HEK293 (cell line): ENCODE data around the gene GPT2.

ENCODE experiments used
- CTCF ChIA-PET: fragments of 350-600 bp; formaldehyde crosslinking; extraction: SDS; loops from one replicate; lab custom pipeline; 2021; ENCODE audit warnings: antibody characterized with exemption; lab: Yijun Ruan, JAX
- POLR2A ChIA-PET: fragments of 300-600 bp; formaldehyde crosslinking; extraction: SDS; loops from one replicate; lab custom pipeline; 2020; ENCODE audit warnings: antibody characterized with exemption, inconsistent platforms; lab: Yijun Ruan, JAX
- H3K27ac ChIP-seq: fragments of 200-500 bp; sonication (Bioruptor generic); 2 replicates; pipeline ENCODE4 v1.5.1; 2014; ENCODE audit warnings: low read depth, low read length, control low read depth, inconsistent platforms; ENCODE audit errors: extremely low read depth
- H3K36me3 ChIP-seq, 2 experiments: fragments of 200-500 bp in 1 of 2; sonication (Bioruptor generic) in 1 of 2; 1 replicate in 1 of 2; 2 replicates in 1 of 2; pipeline ENCODE4 v1.5.1; 2014 to 2017; ENCODE audit warnings: inconsistent platforms in 2 of 2, low read length in 2 of 2; ENCODE audit not compliant: control insufficient read depth in 2 of 2, insufficient read depth in 1 of 2
- H3K4me1 ChIP-seq: fragments of 200-500 bp; sonication (Bioruptor generic); 2 replicates; pipeline ENCODE4 v1.5.1; 2014; ENCODE audit warnings: mild to moderate bottlenecking, low read length, inconsistent platforms; ENCODE audit not compliant: control insufficient read depth, insufficient read depth
- H3K4me3 ChIP-seq: 2 replicates; pipeline ENCODE4 v1.5.1; 2011; ENCODE audit warnings: low read depth, mild to moderate bottlenecking, control low read depth, low read length, moderate library complexity
- H3K9me3 ChIP-seq: fragments of 200-500 bp; sonication (Bioruptor generic); 2 replicates; pipeline ENCODE4 v1.5.1; 2014; ENCODE audit warnings: low read depth, low read length, inconsistent platforms; ENCODE audit not compliant: control insufficient read depth, insufficient read depth
- GLI2 ChIP-seq: fragments of 450-650 bp; formaldehyde crosslinking; IDR thresholded peaks from 2 replicates; pipeline ENCODE4; 2017; ENCODE audit warnings: missing biosample characterization, missing genetic modification characterization, low read depth, borderline replicate concordance
- GLI4 ChIP-seq: fragments of 450-650 bp; formaldehyde crosslinking; IDR thresholded peaks from 2 replicates; pipeline ENCODE4 v1.5.1; 2016; ENCODE audit warnings: missing biosample characterization, missing genetic modification characterization
- GLIS2 ChIP-seq: fragments of 450-650 bp; formaldehyde crosslinking; IDR thresholded peaks from 2 replicates; pipeline ENCODE4 v1.5.1; 2016; ENCODE audit warnings: missing biosample characterization, missing genetic modification characterization
- HOXA7 ChIP-seq: sonication (generic); formaldehyde crosslinking; IDR thresholded peaks from 2 replicates; pipeline ENCODE4 v1.8.1; 2022; ENCODE audit warnings: missing genetic modification reagents, borderline replicate concordance
- KLF9 ChIP-seq: fragments of 450-650 bp; formaldehyde crosslinking; IDR thresholded peaks from 2 replicates; pipeline ENCODE4 v1.5.1; 2016; ENCODE audit warnings: missing biosample characterization, missing genetic modification characterization, low read depth
- OVOL3 ChIP-seq: fragments of 450-650 bp; formaldehyde crosslinking; IDR thresholded peaks from 2 replicates; pipeline ENCODE4 v1.5.1; 2016; ENCODE audit warnings: missing biosample characterization, missing genetic modification characterization
- PATZ1 ChIP-seq: fragments of 450-650 bp; formaldehyde crosslinking; IDR thresholded peaks from 2 replicates; pipeline ENCODE4 v1.5.1; 2016; ENCODE audit warnings: missing biosample characterization, missing genetic modification characterization
- SP2 ChIP-seq: fragments of 450-650 bp; formaldehyde crosslinking; IDR thresholded peaks from 2 replicates; pipeline ENCODE4 v1.5.1; 2016; ENCODE audit warnings: missing biosample characterization, missing genetic modification characterization
- WT1 ChIP-seq: fragments of 450-650 bp; formaldehyde crosslinking; IDR thresholded peaks from 2 replicates; pipeline ENCODE4 v1.5.1; 2016; ENCODE audit warnings: missing biosample characterization, missing genetic modification characterization
- YY2 ChIP-seq: fragments of 450-650 bp; formaldehyde crosslinking; IDR thresholded peaks from 2 replicates; pipeline ENCODE4 v1.5.1; 2016; ENCODE audit warnings: missing biosample characterization, missing genetic modification characterization
- ZBTB1 ChIP-seq: fragments of 450-650 bp; formaldehyde crosslinking; IDR thresholded peaks from 2 replicates; pipeline ENCODE4 v1.5.1; 2016; ENCODE audit warnings: missing biosample characterization, missing genetic modification characterization
- ZNF157 ChIP-seq: fragments of 450-650 bp; formaldehyde crosslinking; IDR thresholded peaks from 2 replicates; pipeline ENCODE4 v1.5.1; 2016; ENCODE audit warnings: missing biosample characterization, missing genetic modification characterization
- ZNF174 ChIP-seq: fragments of 450-650 bp; formaldehyde crosslinking; IDR thresholded peaks from 2 replicates; pipeline ENCODE4 v1.5.0; 2017; ENCODE audit warnings: missing biosample characterization, mild to moderate bottlenecking, missing genetic modification characterization
- ZNF223 ChIP-seq: fragments of 450-650 bp; formaldehyde crosslinking; IDR thresholded peaks from 2 replicates; pipeline ENCODE4 v1.5.1; 2016; ENCODE audit warnings: missing biosample characterization, missing genetic modification characterization
- ZNF24 ChIP-seq: fragments of 450-650 bp; formaldehyde crosslinking; IDR thresholded peaks from 2 replicates; pipeline ENCODE4 v1.5.1; 2016; ENCODE audit warnings: missing biosample characterization, missing genetic modification characterization
- ZNF530 ChIP-seq: fragments of 450-650 bp; formaldehyde crosslinking; IDR thresholded peaks from 2 replicates; pipeline ENCODE4 v1.5.1; 2016; ENCODE audit warnings: low read depth, missing biosample characterization, missing genetic modification characterization
- ZNF571 ChIP-seq: fragments of 450-650 bp; formaldehyde crosslinking; IDR thresholded peaks from 2 replicates; pipeline ENCODE4 v1.5.0; 2017; ENCODE audit warnings: missing biosample characterization, missing genetic modification characterization
- ZNF596 ChIP-seq: fragments of 450-650 bp; IDR thresholded peaks from 2 replicates; pipeline ENCODE4 v1.5.0; 2018; ENCODE audit warnings: missing biosample characterization, mild to moderate bottlenecking, missing genetic modification characterization, moderate library complexity
- ZNF76 ChIP-seq: fragments of 450-650 bp; formaldehyde crosslinking; IDR thresholded peaks from 2 replicates; pipeline ENCODE4; 2016; ENCODE audit warnings: low read depth, missing biosample characterization, missing genetic modification characterization, borderline replicate concordance
- ZNF785 ChIP-seq: fragments of 450-650 bp; formaldehyde crosslinking; IDR thresholded peaks from 2 replicates; pipeline ENCODE4 v1.5.1; 2016; ENCODE audit warnings: missing biosample characterization, missing genetic modification characterization
- ZSCAN30 ChIP-seq: fragments of 450-650 bp; IDR thresholded peaks from 2 replicates; pipeline ENCODE4 v1.5.1; 2018; ENCODE audit warnings: missing biosample characterization, mild to moderate bottlenecking, missing genetic modification characterization, moderate library complexity
- ZXDB ChIP-seq: fragments of 450-650 bp; formaldehyde crosslinking; IDR thresholded peaks from 2 replicates; pipeline ENCODE4 v1.5.1; 2016; ENCODE audit warnings: missing biosample characterization, missing genetic modification characterization
- TF ChIP-seq, protein P1 (sequence below): fragments of 450-650 bp; formaldehyde crosslinking; IDR thresholded peaks from 2 replicates; pipeline ENCODE4 v1.5.1; 2017; ENCODE audit warnings: missing biosample characterization, missing genetic modification characterization
- TF ChIP-seq, protein P2 (sequence below): fragments of 450-650 bp; IDR thresholded peaks from 2 replicates; pipeline ENCODE4 v1.5.1; 2018; ENCODE audit warnings: missing biosample characterization, missing genetic modification characterization
- TF ChIP-seq, protein P3 (sequence below): fragments of 450-650 bp; formaldehyde crosslinking; IDR thresholded peaks from 2 replicates; pipeline ENCODE4 v1.5.1; 2016; ENCODE audit warnings: missing biosample characterization, missing genetic modification characterization, borderline replicate concordance
- TF ChIP-seq, protein P4 (sequence below): fragments of 450-650 bp; formaldehyde crosslinking; IDR thresholded peaks from 2 replicates; pipeline ENCODE4 v1.5.1; 2016; ENCODE audit warnings: missing biosample characterization, missing genetic modification characterization

Gene GPT2

DNA sequence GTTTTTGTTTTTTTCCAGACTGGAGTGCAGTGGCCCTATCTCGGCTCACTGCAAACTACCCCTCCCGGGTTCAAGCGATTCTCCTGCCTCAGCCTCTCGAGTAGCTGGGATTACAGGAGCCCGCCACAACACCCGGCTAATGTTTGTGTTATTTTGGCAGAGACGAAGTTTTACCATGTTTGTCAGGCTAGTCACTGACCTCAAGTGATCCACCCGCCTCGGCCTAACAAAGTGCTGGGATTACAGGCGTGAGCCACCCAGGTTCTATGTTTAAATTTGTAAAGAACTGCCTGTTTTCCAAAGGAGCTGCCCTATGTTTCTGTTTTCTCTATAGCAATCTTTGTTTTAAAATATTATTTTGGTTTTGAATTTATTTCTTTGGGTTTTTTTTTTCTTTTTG is 39.4 kb upstream of the GPT2 start:
- Histone ChIP-seq H3K9me3 (no peaks in the 10 kb centered on the region), H3K27ac (no peak overlapping the region)
- TF ChIP-seq ZBTB1 (tag by site-specific recombination) (no peak), ZNF785 (tag by site-specific recombination) (no peak), ZNF76 (tag by site-specific recombination) (no peak), ZNF530 (tag by site-specific recombination) (no peak), ZNF174 (tag by site-specific recombination) (no peak), ZXDB (tag by site-specific recombination) (no peak), ZNF223 (tag by site-specific recombination) (no peak), GLI4 (tag by site-specific recombination) (no peak), HOXA7 (CRISPR knock-in tag) (no peak), KLF9 (tag by site-specific recombination) (no peak), OVOL3 (tag by site-specific recombination) (no peak), PATZ1 (tag by site-specific recombination) (no peak), ZNF24 (tag by site-specific recombination) (no peak), ZNF157 (tag by site-specific recombination) (no peak), ZNF596 (no peak), YY2 (tag by site-specific recombination) (no peak), GLIS2 (no peak), WT1 (tag by site-specific recombination) (no peak)
- TF ChIP-seq, protein P1, sequence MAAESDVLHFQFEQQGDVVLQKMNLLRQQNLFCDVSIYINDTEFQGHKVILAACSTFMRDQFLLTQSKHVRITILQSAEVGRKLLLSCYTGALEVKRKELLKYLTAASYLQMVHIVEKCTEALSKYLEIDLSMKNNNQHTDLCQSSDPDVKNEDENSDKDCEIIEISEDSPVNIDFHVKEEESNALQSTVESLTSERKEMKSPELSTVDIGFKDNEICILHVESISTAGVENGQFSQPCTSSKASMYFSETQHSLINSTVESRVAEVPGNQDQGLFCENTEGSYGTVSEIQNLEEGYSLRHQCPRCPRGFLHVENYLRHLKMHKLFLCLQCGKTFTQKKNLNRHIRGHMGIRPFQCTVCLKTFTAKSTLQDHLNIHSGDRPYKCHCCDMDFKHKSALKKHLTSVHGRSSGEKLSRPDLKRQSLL (tag by site-specific recombination), result no peak
- TF ChIP-seq, all 188 proteins: peak for 0
- ChIA-PET POLR2A (no interaction called here), CTCF (interaction anchor here (1.2 to 1.4 kb wide), 2 partner anchors 9 to 19 kb away, joined by 3 to 6 read pairs; no protein-coding TSS in a partner anchor)
- no peaks in the 10 kb centered on the region for H3K4me1 ChIP-seq
- no peaks in the 10 kb centered on the region for H3K36me3 ChIP-seq
- H3K4me3 ChIP-seq, result no peak overlapping the region

- ChIA-PET CTCF (interaction anchor here (1.2 kb wide), 1 partner anchor 20 kb away, joined by 3 read pairs; no protein-coding TSS in a partner anchor), POLR2A (interaction anchor here (0.7 kb wide), 1 partner anchor 65 kb away, joined by 3 read pairs; no protein-coding TSS in a partner anchor)
- Histone ChIP-seq H3K9me3 (no peaks in the 10 kb centered on the region), H3K36me3 (no peaks in the 10 kb centered on the region), H3K4me1 (no peaks in the 10 kb centered on the region), H3K4me3 (no peak overlapping the region), H3K27ac (no peak overlapping the region)
- no peak for TF ChIP-seq GLI2 (tag by site-specific recombination)
- TF ChIP-seq ZNF571 (tag by site-specific recombination), result no peak
- TF ChIP-seq SP2 (tag by site-specific recombination), result no peak
- TF ChIP-seq, protein P2, sequence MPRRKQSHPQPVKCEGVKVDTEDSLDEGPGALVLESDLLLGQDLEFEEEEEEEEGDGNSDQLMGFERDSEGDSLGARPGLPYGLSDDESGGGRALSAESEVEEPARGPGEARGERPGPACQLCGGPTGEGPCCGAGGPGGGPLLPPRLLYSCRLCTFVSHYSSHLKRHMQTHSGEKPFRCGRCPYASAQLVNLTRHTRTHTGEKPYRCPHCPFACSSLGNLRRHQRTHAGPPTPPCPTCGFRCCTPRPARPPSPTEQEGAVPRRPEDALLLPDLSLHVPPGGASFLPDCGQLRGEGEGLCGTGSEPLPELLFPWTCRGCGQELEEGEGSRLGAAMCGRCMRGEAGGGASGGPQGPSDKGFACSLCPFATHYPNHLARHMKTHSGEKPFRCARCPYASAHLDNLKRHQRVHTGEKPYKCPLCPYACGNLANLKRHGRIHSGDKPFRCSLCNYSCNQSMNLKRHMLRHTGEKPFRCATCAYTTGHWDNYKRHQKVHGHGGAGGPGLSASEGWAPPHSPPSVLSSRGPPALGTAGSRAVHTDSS, result no peak
- TF ChIP-seq, protein P3, sequence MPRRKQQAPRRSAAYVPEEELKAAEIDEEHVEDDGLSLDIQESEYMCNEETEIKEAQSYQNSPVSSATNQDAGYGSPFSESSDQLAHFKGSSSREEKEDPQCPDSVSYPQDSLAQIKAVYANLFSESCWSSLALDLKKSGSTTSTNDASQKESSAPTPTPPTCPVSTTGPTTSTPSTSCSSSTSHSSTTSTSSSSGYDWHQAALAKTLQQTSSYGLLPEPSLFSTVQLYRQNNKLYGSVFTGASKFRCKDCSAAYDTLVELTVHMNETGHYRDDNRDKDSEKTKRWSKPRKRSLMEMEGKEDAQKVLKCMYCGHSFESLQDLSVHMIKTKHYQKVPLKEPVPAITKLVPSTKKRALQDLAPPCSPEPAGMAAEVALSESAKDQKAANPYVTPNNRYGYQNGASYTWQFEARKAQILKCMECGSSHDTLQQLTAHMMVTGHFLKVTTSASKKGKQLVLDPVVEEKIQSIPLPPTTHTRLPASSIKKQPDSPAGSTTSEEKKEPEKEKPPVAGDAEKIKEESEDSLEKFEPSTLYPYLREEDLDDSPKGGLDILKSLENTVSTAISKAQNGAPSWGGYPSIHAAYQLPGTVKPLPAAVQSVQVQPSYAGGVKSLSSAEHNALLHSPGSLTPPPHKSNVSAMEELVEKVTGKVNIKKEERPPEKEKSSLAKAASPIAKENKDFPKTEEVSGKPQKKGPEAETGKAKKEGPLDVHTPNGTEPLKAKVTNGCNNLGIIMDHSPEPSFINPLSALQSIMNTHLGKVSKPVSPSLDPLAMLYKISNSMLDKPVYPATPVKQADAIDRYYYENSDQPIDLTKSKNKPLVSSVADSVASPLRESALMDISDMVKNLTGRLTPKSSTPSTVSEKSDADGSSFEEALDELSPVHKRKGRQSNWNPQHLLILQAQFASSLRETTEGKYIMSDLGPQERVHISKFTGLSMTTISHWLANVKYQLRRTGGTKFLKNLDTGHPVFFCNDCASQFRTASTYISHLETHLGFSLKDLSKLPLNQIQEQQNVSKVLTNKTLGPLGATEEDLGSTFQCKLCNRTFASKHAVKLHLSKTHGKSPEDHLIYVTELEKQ (tag by site-specific recombination), result no peak
- TF ChIP-seq ZSCAN30 (tag by site-specific recombination), result no peak
- TF ChIP-seq, protein P4, sequence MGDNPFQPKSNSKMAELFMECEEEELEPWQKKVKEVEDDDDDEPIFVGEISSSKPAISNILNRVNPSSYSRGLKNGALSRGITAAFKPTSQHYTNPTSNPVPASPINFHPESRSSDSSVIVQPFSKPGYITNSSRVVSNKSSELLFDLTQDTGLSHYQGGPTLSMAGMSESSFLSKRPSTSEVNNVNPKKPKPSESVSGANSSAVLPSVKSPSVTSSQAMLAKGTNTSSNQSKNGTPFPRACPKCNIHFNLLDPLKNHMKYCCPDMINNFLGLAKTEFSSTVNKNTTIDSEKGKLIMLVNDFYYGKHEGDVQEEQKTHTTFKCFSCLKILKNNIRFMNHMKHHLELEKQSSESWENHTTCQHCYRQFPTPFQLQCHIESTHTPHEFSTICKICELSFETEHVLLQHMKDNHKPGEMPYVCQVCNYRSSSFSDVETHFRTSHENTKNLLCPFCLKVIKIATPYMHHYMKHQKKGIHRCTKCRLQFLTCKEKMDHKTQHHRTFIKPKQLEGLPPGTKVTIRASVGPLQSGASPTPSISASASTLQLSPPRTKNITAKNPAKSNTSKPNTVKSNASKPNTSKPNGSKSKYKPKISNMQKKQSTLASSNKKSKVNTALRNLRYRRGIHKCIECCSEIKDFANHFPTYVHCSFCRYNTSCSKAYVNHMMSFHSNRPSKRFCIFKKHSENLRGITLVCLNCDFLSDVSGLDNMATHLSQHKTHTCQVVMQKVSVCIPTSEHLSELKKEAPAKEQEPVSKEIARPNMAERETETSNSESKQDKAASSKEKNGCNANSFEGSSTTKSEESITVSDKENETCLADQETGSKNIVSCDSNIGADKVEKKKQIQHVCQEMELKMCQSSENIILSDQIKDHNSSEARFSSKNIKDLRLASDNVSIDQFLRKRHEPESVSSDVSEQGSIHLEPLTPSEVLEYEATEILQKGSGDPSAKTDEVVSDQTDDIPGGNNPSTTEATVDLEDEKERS, result no peak
Measured at GRCh38 chr16:46845952-46846351, 38.2 kb upstream of the GPT2 start.
